ENCODE data around the gene FARS2.

DNA sequence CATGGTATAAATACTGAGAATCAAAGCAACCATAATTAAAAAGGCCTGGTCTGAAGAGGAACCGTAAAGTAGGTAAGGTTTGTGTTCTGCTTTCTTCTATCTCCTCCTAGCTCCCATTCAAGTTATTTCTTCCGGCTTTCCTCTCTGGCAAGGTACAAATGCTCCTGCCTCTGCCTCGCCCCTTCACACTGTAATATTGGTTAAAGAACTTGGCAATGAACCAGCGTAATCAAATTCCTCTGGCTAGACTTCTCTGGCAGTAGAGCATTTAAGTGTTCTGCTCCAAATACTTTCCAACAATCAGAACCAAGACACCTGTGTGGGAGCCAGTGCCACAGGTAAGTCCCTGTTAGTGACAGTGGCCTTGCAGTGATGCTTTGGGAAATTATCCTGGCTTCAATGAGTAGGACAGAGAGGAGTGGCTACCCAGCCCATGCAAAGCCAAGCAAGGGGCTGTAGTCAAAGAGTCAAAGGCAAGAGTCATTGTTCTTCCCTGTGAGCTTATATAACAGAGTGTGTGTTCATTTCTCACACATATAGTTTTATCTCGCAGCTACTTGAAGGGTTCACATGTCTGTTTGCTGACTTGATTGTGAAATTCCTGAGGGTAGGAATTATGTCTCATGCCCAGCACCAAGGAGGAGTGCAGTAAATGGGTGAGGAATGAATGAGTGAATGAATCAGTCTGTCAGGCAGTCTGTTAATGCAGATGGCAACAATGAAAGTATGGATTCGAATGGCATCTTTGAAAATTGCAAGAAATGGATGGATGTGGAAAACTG, 416.1 kb downstream of the FARS2 start:
- no peak for TF ChIP-seq CTCF (IDR thresholded peaks at IDR 0.05)
- no peak for TF ChIP-seq POLR2A (IDR thresholded peaks at IDR 0.05)
